Islet precursor cell (in vitro differentiated cells): ENCODE results near the gene IL36RN.
"Not testable (repeated sequence)": the region's sequence is repeated elsewhere in the genome, so short reads cannot be mapped to it uniquely, and the experiment has no call there.

Experiments used
- DNase-seq: peaks from one replicate; pipeline ENCODE4 v3.0.0-alpha.2; 2018

The IL36RN gene

DNA sequence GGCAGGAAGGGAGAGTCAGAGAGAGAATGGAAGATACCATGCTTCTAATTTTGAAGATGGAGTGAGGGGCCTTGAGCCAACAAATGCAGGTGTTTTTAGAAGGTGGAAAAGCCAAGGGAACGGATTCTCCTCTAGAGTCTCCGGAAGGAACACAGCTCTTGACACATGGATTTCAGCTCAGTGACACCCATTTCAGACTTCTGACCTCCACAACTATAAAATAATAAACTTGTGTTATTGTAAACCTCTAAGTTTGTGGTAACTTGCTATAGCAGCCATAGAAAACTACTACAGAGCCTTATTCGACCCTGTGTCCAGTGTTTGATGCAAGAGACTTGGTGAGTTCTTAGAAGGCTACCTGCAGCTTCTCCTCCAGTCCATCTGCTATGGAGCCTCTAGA lies 16.6 kb downstream of the IL36RN start:
- no peak for DNase-seq

- DNase-seq = no peak
Measured at GRCh38 chr2:113076954-113077669, 18.1 kb downstream of the IL36RN start.

- peak; percentile 46 for DNase-seq
Measured at GRCh38 chr2:113077921-113078320, 18.9 kb downstream of the IL36RN start.

DNA sequence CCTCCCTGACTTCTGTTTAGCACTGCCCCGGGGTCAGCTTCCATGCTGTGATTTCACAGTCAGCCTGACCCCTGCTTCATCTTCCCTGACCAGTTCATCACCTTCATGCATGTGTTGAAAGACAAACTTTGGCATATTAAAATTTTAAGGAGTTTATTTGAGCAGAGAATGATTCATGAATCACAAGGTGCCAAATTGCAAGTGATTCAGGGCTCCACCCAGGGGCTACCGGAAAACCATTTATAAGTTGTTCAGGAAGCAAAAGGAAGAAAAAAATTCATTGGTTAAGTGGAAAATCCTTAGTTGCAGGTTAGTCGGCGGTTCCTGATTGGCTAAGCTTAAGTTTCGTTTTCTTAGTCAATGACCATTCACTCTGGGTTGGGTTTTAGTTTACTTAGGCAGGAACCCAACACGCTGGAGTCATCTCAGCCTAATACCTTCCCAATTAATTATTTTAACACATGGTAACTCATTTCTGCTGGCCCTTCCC lies 19.4 kb downstream of the IL36RN start:
- peak; percentile 43 for DNase-seq

GRCh38 chr2:113079131-113079530 lies 20.1 kb downstream of the IL36RN start:
- DNase-seq = peak; percentile 38

- peak; percentile 76 for DNase-seq
Measured at GRCh38 chr2:113080134-113080533, 21.1 kb downstream of the IL36RN start.

- peak; percentile 13 for DNase-seq
Measured at GRCh38 chr2:113081488-113082210, 22.7 kb downstream of the IL36RN start.

DNA sequence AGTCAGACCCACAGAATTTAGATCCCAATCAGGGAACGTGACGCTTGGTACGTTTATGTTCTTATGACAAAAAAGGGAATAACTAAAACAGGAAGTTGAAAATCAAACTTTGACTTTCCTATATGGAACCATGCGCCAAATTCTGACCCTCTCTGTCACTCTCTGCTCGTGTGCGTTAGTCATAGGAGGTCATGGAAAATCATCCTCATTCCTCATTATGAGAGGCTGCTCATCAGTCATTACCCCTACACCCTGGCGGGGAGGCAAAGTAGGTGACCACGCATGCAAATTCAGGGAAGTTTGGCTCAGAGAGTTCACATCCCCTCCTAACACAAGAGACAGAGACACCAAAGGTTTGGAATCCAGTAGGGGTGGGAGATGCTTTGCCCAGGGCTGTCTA lies 24.3 kb downstream of the IL36RN start:
- DNase-seq = peak; percentile 27

- DNase-seq = peak; percentile 13
Measured at GRCh38 chr2:113084249-113085000, 25.4 kb downstream of the IL36RN start.

DNA sequence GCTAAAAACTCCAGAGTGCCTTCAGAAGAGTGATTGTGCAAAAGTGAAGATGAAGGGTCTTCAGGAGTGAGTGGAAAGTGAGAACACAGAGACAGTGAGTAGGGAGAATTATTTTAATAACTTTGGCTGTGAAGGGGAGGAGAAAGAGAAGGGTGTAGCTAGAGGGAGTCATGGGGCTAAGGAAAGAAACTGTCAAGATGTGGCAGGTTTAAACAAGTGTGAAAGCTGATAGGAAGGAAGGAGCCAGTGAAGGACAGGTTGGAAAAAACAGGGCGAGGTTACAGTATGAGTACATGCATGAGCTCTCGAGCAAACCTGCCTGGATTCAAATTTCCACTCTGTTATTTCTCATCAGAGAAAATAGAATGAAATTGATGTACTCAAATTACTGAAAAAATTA lies 26.5 kb downstream of the IL36RN start:
- DNase-seq = peak; percentile 4

- DNase-seq = peak; percentile 21
Measured at GRCh38 chr2:113088213-113088992, 29.4 kb downstream of the IL36RN start.

GRCh38 chr2:113089916-113090315 lies 30.9 kb downstream of the IL36RN start:
- no peak for DNase-seq

DNA sequence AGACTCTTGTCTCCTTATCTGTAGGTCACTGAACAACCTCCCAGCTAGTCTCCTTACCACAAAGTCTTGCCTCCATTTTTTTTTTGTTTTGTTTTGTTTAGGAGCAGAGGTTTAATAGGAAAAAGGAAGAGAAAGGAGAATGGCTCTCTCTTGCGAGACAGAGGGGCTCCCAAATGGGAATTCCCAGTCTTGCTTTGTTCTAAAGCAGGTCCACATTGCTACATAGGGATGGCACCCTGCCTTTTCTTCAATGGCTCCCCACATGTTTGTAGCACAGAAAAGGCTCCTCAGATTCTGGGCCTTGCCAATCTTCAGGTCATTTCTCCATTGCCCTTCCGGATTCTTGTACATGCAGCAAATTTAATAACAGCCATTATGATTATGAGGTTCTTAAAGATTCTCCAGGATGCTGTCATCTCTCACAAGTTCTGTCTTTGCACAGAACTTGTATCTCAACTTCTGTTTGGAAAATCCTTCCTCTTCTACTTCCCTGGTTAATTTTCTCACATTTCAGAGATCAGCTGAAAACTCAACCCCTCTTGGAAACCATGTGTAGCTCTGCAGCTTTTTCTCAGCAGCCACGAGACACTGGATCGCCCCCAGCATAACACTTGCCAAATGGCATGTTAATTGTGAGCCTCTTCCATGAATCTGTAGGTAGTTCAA lies 32.4 kb downstream of the IL36RN start:
- DNase-seq = no peak

DNA sequence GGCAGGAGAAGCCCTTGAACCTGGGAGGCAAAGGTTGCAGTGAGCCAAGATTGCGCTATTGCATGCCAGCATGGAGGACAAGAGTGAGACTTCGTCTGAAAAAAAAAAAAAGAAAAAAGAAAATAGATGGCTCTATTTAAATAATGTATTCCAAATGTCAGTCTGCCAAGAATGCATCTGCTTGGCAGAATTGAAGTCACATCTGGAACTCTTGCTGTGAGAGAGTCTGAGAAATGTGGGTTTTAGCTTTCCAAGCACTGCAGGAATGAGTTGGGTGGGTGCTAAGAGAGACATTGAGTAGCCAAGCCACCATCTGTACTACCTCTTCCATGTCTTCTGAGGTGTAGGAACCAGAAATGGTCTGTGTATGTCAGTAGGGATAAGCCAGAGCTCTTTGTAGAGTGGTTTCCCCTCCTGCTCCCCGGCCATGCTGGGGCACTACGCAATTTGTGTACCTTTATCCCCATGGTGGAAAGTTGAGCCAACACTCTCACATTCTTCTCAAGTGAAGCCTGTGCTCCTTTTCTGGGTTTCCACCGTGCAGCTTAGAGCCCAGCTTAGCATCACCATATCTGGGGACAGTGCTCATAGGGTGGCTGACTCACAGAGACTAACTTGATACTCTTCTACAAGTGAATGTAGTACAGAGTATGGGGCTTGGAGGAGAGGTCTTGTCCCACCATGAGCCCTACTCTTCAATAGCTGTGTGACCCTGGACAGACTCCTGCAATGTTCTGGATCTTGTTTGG lies 34.0 kb downstream of the IL36RN start:
- DNase-seq = no peak

- no peak for DNase-seq
Measured at GRCh38 chr2:113093613-113093977, 34.6 kb downstream of the IL36RN start.

GRCh38 chr2:113096306-113096705 lies 37.3 kb downstream of the IL36RN start:
- not testable (repeated sequence) for DNase-seq

DNA sequence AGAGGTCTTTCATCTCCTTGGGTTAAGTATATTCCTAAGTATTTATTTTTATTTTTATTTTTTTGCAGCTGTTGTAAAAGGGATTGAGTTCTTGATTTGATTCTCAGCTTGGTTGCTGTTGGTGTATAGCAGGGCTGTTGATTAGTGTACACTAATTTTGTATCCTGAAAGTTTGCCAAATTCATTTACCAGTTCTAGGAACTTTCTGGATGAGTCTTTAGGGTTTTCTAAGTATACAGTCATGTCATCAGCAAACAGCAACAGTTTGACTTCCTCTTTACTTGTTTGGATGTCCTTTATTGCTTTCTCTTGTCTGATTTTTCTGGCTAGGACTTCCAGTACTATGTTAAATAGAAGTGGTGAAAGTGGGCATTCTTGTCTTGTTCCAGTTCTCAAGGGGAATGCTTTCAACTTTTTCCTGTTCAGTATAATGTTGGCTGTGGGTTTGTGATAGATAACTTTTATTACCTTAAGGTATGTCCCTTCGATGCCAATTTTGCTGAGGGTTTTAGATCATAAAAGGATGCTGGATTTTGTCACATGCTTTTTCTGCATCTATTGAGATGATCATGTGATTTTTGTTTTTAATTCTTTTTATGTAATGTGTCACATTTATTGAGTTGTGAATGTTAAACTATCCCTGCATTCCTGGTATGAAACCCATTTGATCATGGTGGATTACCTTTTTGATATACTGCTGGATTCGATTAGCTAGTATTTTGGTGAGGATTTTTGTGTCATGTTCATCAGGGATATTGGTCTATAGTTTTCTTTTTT lies 38.0 kb downstream of the IL36RN start:
- not testable (repeated sequence) for DNase-seq

DNA sequence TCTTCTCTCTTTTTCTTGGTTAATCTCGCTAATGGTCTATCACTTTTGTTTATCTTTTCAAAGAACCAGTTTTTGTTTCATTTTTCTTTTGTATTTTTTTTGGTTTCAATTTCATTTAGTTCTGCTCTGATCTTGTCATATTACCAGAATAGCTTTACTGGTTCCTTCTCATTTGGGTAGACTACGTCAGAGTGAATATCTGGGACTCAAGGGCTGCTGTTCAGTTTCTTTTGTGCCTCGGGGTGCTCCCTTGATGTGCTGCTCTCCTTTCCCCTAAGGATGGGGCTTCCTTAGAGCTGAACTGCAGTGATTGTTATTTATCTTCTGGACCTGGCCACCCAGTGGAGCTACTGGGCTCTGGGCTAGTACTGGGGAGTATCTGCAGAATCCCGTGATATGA lies 39.0 kb downstream of the IL36RN start:
- no peak for DNase-seq

GRCh38 chr2:113098532-113098931 lies 39.5 kb downstream of the IL36RN start:
- DNase-seq = no peak

DNA sequence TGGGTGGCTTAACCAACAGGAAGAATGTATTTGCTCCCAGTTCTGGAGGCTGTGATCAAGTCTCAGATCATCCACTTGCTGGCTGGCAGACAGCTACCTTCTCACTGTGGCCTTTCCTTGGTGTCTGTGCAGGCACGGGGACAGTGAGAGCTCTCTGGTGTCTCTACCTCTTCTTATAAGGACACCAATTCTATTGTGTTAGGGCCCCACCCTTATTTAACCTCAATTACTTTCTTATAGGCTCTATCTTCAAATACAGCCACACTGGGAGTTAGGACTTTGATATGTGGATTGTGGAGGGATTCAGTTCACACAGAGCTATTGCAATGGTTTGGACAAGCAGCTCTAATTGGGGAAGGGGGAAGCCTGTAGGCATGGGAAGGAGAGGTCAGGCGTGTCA lies 43.1 kb downstream of the IL36RN start:
- no peak for DNase-seq

DNA sequence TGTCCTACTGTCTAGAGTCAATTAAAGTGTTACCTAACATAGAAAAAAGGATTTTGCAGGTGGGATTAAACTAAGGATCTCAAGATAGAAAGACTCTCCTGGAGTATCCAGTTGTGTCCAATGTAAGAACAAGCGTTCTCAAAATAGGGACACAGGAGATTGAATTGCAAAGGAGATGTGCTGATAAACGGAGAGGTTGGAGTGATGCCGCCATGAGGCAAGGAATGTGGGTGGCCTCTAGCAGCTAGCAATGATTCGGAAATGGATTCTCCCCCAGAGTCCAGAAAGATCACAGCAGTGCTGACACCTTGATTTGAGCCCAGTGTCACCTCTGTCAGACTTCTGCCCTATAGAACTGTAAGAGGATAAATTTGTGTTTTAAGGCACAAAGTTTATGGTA lies 44.3 kb downstream of the IL36RN start:
- DNase-seq = no peak
